Measurements from ENCODE around the gene ARL3.

ARL3 gene

DNA sequence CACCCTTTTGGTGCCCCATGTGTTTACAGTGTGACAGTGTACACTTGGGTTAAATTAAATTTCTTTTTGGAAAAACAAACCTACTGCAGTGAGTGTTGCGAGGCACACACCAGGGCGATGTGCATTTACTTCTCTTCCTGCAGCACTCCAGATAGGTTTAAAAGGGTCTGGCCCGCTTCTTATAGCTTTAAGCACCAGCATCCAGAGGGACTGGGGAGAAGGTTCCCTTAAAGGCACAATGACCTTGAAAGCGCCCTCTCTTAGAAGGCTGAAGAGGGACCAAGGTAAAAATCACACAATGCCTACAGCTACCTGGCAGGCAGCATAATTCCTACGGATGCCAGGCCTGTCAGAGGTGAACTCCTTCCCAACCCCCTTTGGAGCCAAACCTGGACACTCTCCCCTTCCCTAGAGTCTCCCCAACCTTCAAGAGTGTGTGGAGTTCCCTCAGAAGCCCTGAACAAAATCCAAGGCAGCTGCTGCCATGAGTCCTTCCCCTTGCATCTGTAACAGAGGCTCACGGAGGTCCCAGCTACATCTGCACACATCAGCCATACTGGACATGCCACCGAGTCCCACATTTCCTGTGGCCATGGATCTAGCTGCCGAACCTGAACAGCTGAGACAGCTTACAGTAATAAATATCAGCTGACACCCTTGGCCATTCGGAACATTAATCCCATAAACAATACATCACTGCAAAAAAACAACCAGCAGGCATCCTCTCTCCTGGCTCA is 36.7 kb downstream of the ARL3 start:
- no peak overlapping the region for H3K4me3 ChIP-seq (ENCODE audit: insufficient read length, low read depth)
- H3K4me1 ChIP-seq (ENCODE audit: insufficient read depth, insufficient read length) = peaks cover 29% of the 10 kb centered on the region
- no peak overlapping the region for H3K9ac ChIP-seq (ENCODE audit: insufficient read length, low read depth)
- H3K9me3 ChIP-seq (ENCODE audit: insufficient read depth, low read length) = no peaks in the 10 kb centered on the region
- H3K36me3 ChIP-seq (ENCODE audit: insufficient read depth, insufficient read length, low read length) = peaks cover 12% of the 10 kb centered on the region
- no peaks in the 10 kb centered on the region for H3K27me3 ChIP-seq (ENCODE audit: insufficient read depth, insufficient read length)
- no peak for DNase-seq (ENCODE audit: low read depth, low spot score)
- TF ChIP-seq SUZ12 (IDR thresholded peaks at IDR 0.05; ENCODE audit: extremely low read depth, insufficient read depth, insufficient read length) = no peak
- no peak for TF ChIP-seq ZNF274 (IDR thresholded peaks at IDR 0.05; ENCODE audit: low read depth, low read length)
- no peak for TF ChIP-seq YY1 (IDR thresholded peaks at IDR 0.05; ENCODE audit: insufficient read depth, insufficient read length)

DNA sequence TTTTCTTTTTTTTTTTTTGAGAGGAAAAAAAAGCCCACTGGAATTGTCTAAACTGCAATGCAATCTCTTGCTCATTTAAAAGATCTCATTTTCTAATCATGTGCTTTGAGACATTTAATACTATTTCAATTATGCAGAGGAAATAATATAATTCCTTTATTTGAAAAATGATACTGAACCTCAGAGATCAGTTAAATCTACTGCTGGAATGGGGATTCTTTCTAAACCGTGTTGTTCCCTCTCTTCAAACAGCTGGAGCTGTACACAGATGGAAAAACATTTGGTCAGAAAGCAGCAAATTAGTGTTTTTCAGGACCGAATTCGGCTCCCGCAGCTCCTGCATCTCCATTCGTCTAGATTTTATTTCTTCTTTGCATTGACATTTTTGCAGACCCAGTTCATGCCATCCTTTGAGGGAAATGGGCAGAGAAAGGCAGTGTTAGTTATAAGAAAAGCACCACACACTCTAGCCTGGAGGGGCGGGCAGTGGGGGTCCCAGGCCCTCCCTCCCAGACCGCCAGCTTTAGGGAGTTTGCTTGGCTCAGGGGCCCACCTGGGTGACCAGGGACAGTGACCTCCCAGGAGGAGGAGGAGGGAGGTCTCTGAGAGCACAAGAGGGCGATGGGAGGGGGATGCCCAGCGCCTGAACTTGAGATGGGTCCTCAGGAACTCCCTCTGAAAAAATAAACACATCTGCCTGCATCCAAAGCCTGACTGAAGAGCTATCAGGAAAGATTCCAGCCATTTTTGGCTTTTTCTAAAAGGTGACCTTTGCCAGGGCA is 37.5 kb downstream of the ARL3 start:
- Histone ChIP-seq H3K36me3 (ENCODE audit: insufficient read depth, insufficient read length, low read length) (peaks cover 4% of the 10 kb centered on the region), H3K27me3 (ENCODE audit: insufficient read depth, insufficient read length) (no peaks in the 10 kb centered on the region), H3K4me1 (ENCODE audit: insufficient read depth, insufficient read length) (peaks cover 27% of the 10 kb centered on the region), H3K9ac (ENCODE audit: insufficient read length, low read depth) (no peak overlapping the region), H3K4me3 (ENCODE audit: insufficient read length, low read depth) (no peak overlapping the region), H3K9me3 (ENCODE audit: insufficient read depth, low read length) (no peaks in the 10 kb centered on the region)
- TF ChIP-seq YY1 (IDR thresholded peaks at IDR 0.05; ENCODE audit: insufficient read depth, insufficient read length) (no peak), ZNF274 (IDR thresholded peaks at IDR 0.05; ENCODE audit: low read depth, low read length) (no peak), SUZ12 (IDR thresholded peaks at IDR 0.05; ENCODE audit: extremely low read depth, insufficient read depth, insufficient read length) (no peak)
- DNase-seq (ENCODE audit: low read depth, low spot score) = no peak

DNA sequence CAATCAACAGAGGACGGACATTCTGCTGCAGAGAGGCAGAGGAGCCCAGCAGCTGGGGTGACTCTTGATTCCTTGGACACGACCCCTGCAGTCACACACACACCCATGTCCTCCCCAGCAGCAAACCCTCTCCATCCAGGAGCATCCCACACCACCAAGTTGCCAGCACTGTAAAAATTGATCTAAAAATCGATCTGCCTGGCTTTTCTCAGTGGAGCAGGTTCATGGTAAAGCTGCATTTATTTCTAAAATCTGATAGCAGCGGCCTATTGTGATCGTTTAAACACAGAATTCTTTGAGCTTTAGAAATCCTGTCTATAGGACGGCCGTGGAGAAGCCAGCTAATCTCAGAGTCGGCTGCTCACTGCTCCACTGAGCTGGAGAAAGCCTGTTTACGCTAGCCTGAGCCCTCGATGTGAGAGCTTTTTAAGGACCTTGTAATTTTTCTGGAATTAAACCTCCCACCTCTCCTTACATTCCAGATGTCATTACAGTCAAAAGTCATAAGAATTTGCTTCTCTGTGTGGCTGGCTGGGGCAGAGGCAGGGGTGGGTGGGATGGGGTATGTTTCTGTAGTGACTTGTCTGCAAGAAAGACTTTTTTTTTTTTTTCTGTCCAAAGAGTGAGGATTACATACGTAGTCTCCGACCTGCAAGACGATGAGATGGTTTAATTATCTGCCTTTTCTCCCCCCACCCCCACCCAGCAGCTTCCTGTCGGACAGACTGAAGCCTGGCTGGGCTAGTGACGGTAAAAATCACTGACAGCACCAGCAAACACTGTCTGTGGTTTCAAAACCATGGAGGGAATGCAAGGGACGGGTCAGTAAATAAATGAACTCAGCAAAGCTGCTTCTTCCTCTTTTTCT is 38.3 kb downstream of the ARL3 start:
- Histone ChIP-seq H3K4me3 (ENCODE audit: insufficient read length, low read depth) (no peak overlapping the region), H3K4me1 (ENCODE audit: insufficient read depth, insufficient read length) (peaks cover 25% of the 10 kb centered on the region), H3K9ac (ENCODE audit: insufficient read length, low read depth) (peak overlapping the region; percentile 62)

DNA sequence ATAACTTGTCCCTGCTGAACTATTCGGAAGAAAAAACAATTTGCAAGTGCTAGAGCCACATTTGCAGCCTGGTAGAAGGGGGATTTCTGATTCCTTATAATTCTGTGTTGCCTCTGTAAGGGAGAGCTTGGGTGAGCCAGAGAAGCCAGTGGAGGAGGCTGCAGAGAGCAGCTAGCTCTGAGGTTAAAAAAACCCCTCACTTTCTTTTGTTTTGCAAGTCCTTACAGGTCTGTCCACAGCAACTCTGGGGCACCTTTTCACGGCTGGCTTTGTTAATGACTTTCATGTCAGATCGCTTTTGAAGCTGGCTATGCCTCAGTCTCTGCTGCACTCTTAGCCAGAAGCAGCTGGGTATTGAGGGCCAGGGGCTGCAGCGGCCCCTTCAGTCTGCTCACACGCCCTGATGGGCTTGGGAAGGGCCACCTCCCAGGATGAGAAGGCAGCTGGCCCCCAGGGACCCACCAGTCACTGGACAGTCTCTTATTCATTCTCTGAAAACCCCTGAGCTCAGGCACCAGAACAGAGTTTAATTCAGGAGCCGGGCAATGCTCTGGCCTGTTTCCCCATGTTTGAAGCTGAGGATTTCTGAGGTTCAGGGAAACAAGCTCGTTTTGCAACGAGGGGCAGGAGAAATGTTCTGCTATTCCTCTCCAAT is 39.1 kb downstream of the ARL3 start:
- no peak for DNase-seq (ENCODE audit: low read depth, low spot score)
- Histone ChIP-seq H3K9me3 (ENCODE audit: insufficient read depth, low read length) (no peaks in the 10 kb centered on the region), H3K36me3 (ENCODE audit: insufficient read depth, insufficient read length, low read length) (no peaks in the 10 kb centered on the region), H3K4me3 (ENCODE audit: insufficient read length, low read depth) (no peak overlapping the region), H3K27me3 (ENCODE audit: insufficient read depth, insufficient read length) (no peaks in the 10 kb centered on the region), H3K9ac (ENCODE audit: insufficient read length, low read depth) (peak overlapping the region; percentile 62), H3K4me1 (ENCODE audit: insufficient read depth, insufficient read length) (peaks cover 32% of the 10 kb centered on the region)
- TF ChIP-seq YY1 (IDR thresholded peaks at IDR 0.05; ENCODE audit: insufficient read depth, insufficient read length) (no peak), SUZ12 (IDR thresholded peaks at IDR 0.05; ENCODE audit: extremely low read depth, insufficient read depth, insufficient read length) (no peak), ZNF274 (IDR thresholded peaks at IDR 0.05; ENCODE audit: low read depth, low read length) (no peak)

More for the DNA sequence above, 38.3 kb downstream of the ARL3 start:
- Histone ChIP-seq H3K9me3 (ENCODE audit: insufficient read depth, low read length) (no peaks in the 10 kb centered on the region), H3K36me3 (ENCODE audit: insufficient read depth, insufficient read length, low read length) (no peaks in the 10 kb centered on the region), H3K27me3 (ENCODE audit: insufficient read depth, insufficient read length) (no peaks in the 10 kb centered on the region)
- TF ChIP-seq ZNF274 (IDR thresholded peaks at IDR 0.05; ENCODE audit: low read depth, low read length) = no peak
- no peak for TF ChIP-seq SUZ12 (IDR thresholded peaks at IDR 0.05; ENCODE audit: extremely low read depth, insufficient read depth, insufficient read length)
- no peak for TF ChIP-seq YY1 (IDR thresholded peaks at IDR 0.05; ENCODE audit: insufficient read depth, insufficient read length)
- no peak for DNase-seq (ENCODE audit: low read depth, low spot score)

DNA sequence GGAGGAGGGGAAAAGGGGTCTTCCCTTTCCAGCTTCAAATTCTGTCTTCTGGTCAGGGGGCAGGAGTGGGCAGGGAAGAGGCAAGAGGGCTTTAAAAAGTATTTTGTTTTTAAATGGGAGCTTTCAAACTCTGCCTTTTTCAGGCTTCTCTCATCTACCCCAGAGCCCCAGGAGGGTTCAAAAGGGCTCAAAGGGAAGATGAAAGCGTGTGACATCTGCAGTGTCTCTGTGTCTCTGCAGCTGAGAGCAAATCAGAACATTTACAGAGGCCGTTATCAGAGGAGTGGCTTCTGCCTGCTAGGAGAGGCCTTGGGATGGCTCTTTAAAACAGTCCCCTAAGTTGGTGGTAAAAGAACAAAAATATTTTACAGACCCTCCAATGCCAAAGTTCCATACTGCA is 39.6 kb downstream of the ARL3 start:
- no peak for DNase-seq (ENCODE audit: low read depth, low spot score)
- Histone ChIP-seq H3K9ac (ENCODE audit: insufficient read length, low read depth) (no peak overlapping the region), H3K4me3 (ENCODE audit: insufficient read length, low read depth) (no peak overlapping the region), H3K27me3 (ENCODE audit: insufficient read depth, insufficient read length) (no peaks in the 10 kb centered on the region), H3K9me3 (ENCODE audit: insufficient read depth, low read length) (no peaks in the 10 kb centered on the region), H3K4me1 (ENCODE audit: insufficient read depth, insufficient read length) (peaks cover 36% of the 10 kb centered on the region), H3K36me3 (ENCODE audit: insufficient read depth, insufficient read length, low read length) (no peaks in the 10 kb centered on the region)
- TF ChIP-seq YY1 (IDR thresholded peaks at IDR 0.05; ENCODE audit: insufficient read depth, insufficient read length) (no peak), SUZ12 (IDR thresholded peaks at IDR 0.05; ENCODE audit: extremely low read depth, insufficient read depth, insufficient read length) (no peak), ZNF274 (IDR thresholded peaks at IDR 0.05; ENCODE audit: low read depth, low read length) (no peak)

DNA sequence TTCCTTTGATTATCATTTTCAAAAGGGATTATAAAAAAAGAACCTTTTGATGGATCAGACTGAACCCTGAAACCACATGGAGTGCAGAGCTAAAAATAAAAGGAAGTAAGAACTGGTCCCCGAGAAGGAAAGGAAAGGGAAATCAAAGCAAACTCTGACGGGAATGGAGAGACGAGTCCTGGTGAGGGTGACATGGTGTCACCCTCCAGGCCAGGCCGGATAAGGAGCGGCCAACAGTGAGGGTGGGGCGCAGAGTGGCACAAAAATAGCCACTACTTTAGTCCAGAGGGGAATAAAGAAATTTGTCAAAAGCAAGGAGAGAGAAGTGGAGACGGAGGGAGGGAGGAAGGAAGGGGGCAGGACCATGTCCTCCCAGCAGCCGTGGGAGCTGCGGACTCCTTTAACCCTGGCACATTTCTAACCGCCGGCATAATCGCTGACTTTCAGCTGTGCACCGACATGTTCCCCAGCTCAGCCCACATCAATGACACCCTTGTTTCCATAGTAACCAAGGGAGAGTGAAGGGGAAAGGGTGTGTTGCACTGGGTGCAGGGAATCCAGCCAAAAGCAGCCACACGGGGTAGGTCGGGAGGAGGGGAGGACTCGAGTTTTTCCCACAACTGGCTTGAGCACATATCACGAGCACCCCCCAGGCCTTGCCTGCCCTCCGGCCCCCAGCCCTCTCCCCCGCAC is 40.2 kb downstream of the ARL3 start:
- TF ChIP-seq YY1 (IDR thresholded peaks at IDR 0.05; ENCODE audit: insufficient read depth, insufficient read length) (no peak), ZNF274 (IDR thresholded peaks at IDR 0.05; ENCODE audit: low read depth, low read length) (no peak), SUZ12 (IDR thresholded peaks at IDR 0.05; ENCODE audit: extremely low read depth, insufficient read depth, insufficient read length) (no peak)
- H3K9me3 ChIP-seq (ENCODE audit: insufficient read depth, low read length) = no peaks in the 10 kb centered on the region
- H3K4me3 ChIP-seq (ENCODE audit: insufficient read length, low read depth) = peak overlapping the region; percentile 19
- no peaks in the 10 kb centered on the region for H3K27me3 ChIP-seq (ENCODE audit: insufficient read depth, insufficient read length)
- peak overlapping the region; percentile 56 for H3K9ac ChIP-seq (ENCODE audit: insufficient read length, low read depth)
- H3K36me3 ChIP-seq (ENCODE audit: insufficient read depth, insufficient read length, low read length) = no peaks in the 10 kb centered on the region
- H3K4me1 ChIP-seq (ENCODE audit: insufficient read depth, insufficient read length) = peaks cover 36% of the 10 kb centered on the region
- no peak for DNase-seq (ENCODE audit: low read depth, low spot score)

All from NT2/D1 (cell line).